Activated CD4-positive, alpha-beta T cell treated with anti-CD3 and anti-CD28 coated beads, Interleukin-2, amount 10 ng/mL, durations not matched to agents 7 days and 5 days (primary cell): ENCODE results near the gene OR7D2. TPM values are rescaled to one million over a fixed set of nuclear protein-coding genes. Genes with fewer than 3 reads are reported as not detected.
"Not testable (repeated sequence)": the region's sequence is repeated elsewhere in the genome, so short reads cannot be mapped to it uniquely, and the experiment has no call there.

ENCODE experiments used
- CTCF ChIA-PET: fragments of 350-600 bp; sonication (Branson Sonifier 250); formaldehyde crosslinking; loops from one replicate; lab custom pipeline; 2021; ENCODE audit warnings: antibody characterized with exemption; lab: Charles Lee
- POLR2A ChIA-PET: fragments of 350-600 bp; sonication (Branson Sonifier 250); formaldehyde crosslinking; loops from one replicate; lab custom pipeline; 2021; ENCODE audit warnings: antibody characterized with exemption; lab: Charles Lee
- DNase-seq: peaks from one replicate; pipeline ENCODE4 v3.0.0-alpha.2; 2020
- H3K27ac Mint-ChIP-seq: one replicate; pipeline ENCODE4 v1.8.0; 2021; ENCODE audit warnings: mild to moderate bottlenecking, moderate library complexity, mixed read lengths
- H3K27me3 Mint-ChIP-seq: one replicate; pipeline ENCODE4 v1.8.0; 2021; ENCODE audit warnings: mixed read lengths
- H3K36me3 Mint-ChIP-seq: one replicate; pipeline ENCODE4 v1.8.0; 2021; ENCODE audit warnings: low read depth, mixed read lengths
- H3K4me1 Mint-ChIP-seq: one replicate; pipeline ENCODE4 v1.8.0; 2021; ENCODE audit warnings: mixed read lengths
- H3K4me3 Mint-ChIP-seq: one replicate; pipeline ENCODE4 v1.8.0; 2021; ENCODE audit warnings: mild to moderate bottlenecking, moderate library complexity, mixed read lengths
- H3K9me3 Mint-ChIP-seq: one replicate; pipeline ENCODE4 v1.8.0; 2021; ENCODE audit warnings: mixed read lengths
- total RNA-seq, 2 experiments: library from RNA; stranded (reverse); gene quantifications; one replicate each; pipeline ENCODE4 v1.2.3, GENCODE V29; 2021

Gene OR7D2
- total RNA-seq, 2 experiments from 2014 or later, result not detected

DNA sequence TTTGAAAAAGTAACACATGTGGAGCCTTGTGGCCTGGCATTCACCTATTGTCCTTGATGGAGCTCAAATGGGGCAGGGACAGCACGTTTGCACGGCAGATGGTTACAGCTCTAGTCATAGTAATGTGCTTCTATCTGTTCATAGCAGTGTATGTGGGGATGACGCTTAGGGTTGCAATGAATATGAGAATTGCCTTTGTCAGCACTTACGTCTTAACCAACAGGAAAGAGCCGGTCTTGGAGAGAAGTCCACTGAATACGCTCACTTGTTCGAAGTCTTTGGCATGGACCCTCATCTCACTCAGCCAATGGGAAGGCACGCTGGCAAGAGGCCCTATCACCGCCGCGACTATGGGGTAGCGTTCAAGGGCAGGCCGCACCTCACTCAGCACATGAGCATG lies 18.9 kb upstream of the OR7D2 start:
- Mint-ChIP-seq H3K27me3 (no peaks in the 10 kb centered on the region), H3K36me3 (peaks cover 97% of the 10 kb centered on the region), H3K27ac (no peak overlapping the region), H3K4me3 (no peak overlapping the region), H3K4me1 (peaks cover 5% of the 10 kb centered on the region), H3K9me3 (peaks cover 64% of the 10 kb centered on the region)
- no peak for DNase-seq
- CTCF ChIA-PET, result no interaction called here
- POLR2A ChIA-PET, result no interaction called here

DNA sequence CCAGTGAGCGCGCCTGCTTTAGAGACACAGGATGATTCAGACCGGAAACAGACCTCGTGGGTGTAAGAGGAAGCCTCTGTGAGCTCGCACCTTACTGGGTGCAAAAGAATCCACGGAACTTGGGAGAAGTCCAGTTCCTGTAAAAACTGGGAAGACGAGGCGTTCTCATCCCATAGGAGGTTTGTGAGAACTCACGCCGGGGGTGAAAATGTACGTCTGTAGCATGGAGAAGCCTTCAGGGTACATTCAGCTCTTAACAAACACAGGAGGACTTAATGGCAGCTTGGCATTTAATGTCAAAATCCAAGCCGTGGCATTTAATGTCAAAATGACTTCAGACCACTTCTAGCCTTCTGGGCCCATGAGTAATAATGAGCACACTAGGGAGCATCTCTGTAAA lies 17.4 kb upstream of the OR7D2 start:
- H3K4me1 Mint-ChIP-seq, result no peaks in the 10 kb centered on the region
- no peaks in the 10 kb centered on the region for H3K27me3 Mint-ChIP-seq
- H3K4me3 Mint-ChIP-seq, result no peak overlapping the region
- CTCF ChIA-PET, result interaction anchor here (0.9 kb wide), 1 partner anchor 19 kb away, joined by 3 read pairs; no protein-coding TSS in a partner anchor
- POLR2A ChIA-PET, result no interaction called here
- no peak for DNase-seq
- no peak overlapping the region for H3K27ac Mint-ChIP-seq
- peaks cover 97% of the 10 kb centered on the region for H3K36me3 Mint-ChIP-seq
- peaks cover 57% of the 10 kb centered on the region for H3K9me3 Mint-ChIP-seq

DNA sequence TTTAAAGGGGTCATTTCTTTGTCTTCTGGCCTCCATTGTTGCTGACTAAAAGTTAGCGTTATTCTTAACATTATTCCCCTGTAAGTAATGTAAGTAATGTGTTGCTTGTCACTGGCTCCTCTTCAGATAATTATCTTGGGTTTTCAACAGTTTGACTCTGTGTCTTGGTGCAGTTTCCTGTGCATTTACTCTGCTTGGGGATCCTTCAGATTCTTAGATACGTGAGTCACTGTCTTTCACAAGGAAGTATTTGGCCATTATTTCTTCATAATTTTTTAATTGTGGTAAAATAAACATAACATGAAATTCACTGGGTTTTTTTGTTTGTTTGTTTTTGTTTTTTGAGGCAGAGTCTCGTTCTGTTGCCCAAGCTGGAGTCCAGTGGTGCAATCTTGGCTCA lies 13.5 kb upstream of the OR7D2 start:
- Mint-ChIP-seq H3K36me3 (peaks cover 79% of the 10 kb centered on the region), H3K4me3 (no peak overlapping the region), H3K9me3 (peaks cover 53% of the 10 kb centered on the region), H3K4me1 (no peaks in the 10 kb centered on the region), H3K27ac (no peak overlapping the region), H3K27me3 (no peaks in the 10 kb centered on the region)
- ChIA-PET POLR2A (no interaction called here), CTCF (no interaction called here)
- no peak for DNase-seq

DNA sequence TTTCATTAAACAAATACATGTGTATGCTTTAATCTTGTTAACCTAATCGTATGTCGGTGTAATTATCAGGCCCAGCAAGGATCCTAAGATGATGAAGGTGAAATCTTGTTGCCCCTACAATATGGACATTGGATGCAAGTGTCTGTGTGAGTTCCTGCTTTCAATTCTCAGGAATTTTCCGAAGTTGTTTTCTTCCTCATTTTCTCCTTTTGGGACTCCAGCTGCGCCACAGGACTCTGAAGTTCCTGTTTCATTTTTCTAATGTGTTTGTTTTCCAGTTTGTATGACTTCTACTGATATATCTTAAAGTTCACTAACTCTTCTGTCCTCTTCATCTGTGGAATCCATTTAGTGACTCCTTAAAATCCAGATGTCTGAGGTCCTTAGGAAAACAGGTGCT lies 11.9 kb upstream of the OR7D2 start:
- POLR2A ChIA-PET, result no interaction called here
- DNase-seq, result no peak
- Mint-ChIP-seq H3K36me3 (peaks cover 63% of the 10 kb centered on the region), H3K27me3 (no peaks in the 10 kb centered on the region), H3K27ac (no peak overlapping the region), H3K4me1 (no peaks in the 10 kb centered on the region), H3K4me3 (no peak overlapping the region), H3K9me3 (peaks cover 46% of the 10 kb centered on the region)
- CTCF ChIA-PET, result no interaction called here

DNA sequence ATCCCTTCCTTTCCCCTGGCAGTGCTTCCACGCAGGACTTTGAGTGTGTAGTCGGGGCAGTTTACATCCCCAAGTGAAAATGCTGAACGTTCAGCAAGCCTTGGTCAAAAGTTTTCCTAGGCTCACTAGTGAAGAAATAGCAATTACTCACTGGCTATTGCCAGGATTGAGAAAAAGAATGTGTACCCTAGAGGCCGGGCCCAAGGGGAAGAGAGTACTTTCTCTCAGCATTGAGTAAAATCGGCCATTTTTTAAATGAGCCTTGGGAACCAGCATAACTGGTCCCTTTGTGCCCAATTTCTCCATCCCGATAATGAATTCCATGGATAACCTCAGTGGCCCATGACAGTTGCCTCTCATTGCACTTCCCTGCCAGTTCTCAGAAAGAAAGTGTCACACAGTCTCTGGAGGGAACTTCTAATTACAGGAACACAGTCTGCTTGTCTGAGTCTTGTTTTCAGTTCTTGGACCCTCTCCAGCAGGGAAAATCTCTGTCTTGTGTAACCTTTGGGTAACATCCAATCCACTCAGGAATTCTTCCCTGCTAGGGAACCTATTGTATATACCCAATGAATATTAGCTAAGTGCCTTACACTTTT lies 7.3 kb upstream of the OR7D2 start:
- no peaks in the 10 kb centered on the region for H3K27me3 Mint-ChIP-seq
- no peak overlapping the region for H3K27ac Mint-ChIP-seq
- no peak for DNase-seq
- peaks cover 19% of the 10 kb centered on the region for H3K36me3 Mint-ChIP-seq
- POLR2A ChIA-PET, result no interaction called here
- no peak overlapping the region for H3K4me3 Mint-ChIP-seq
- H3K4me1 Mint-ChIP-seq, result no peaks in the 10 kb centered on the region
- peaks cover 24% of the 10 kb centered on the region for H3K9me3 Mint-ChIP-seq
- CTCF ChIA-PET, result no interaction called here

DNA sequence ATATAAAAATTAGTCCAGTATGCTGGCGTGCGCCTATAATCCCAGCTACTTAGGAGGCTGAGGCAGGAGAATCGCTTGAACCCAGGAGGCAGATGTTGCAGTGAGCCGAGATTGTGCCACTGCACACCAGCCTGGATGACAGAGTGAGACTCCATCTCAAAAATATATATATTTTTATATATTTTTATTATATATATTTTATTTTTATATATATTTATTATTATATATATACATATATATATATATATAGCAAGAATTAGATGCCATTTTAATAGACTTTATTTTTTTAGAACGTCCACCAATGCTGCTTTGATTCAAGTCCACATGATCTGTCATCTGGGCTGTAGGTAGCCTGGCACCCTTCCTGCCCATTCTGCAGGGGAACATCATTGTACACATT lies 3.5 kb upstream of the OR7D2 start:
- H3K9me3 Mint-ChIP-seq, result peaks cover 19% of the 10 kb centered on the region
- ChIA-PET POLR2A (no interaction called here), CTCF (no interaction called here)
- no peak overlapping the region for H3K4me3 Mint-ChIP-seq
- DNase-seq, result no peak
- H3K27ac Mint-ChIP-seq, result no peak overlapping the region
- H3K36me3 Mint-ChIP-seq, result no peaks in the 10 kb centered on the region
- H3K27me3 Mint-ChIP-seq, result no peaks in the 10 kb centered on the region
- H3K4me1 Mint-ChIP-seq, result no peaks in the 10 kb centered on the region

DNA sequence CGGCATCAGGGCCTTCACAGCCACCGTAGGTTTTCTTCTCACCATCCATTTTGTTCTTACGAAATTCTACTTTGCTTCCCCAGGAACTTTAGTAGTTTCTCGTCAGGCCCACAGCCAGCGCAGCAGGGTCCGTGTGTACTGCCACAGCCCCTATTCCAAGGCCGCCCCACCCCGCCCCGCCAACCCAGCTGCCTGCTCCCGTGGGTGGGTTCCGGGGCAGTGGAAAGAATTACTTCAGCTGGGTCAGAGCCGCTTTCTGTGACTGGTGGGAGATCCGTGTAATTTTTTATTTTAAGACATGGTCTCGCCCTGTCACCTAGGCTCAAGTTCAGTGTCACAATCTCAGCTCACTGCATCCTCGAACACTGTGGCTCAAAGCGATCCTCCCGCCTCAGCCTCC lies 4.2 kb downstream of the OR7D2 start:
- CTCF ChIA-PET, result no interaction called here
- POLR2A ChIA-PET, result no interaction called here

DNA sequence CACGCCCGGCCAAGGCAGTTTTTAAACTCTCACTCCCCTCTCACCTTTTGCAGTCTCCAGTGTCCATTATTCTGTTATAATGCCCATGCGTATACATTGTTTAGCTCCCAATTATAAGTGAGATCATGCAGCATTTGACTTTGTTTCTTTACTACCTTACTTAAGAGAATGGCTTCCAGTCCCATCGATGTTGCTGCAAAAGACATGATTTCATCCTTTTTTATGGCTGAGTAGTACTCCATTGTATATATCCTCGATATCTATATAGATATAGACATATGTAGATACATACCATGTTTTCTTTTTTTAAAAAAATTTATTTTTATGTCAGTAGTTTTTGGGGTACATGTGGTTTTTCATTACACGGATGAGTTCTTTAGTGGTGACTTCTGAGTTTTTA lies 8.4 kb downstream of the OR7D2 start:
- no peak for DNase-seq
- ChIA-PET CTCF (no interaction called here), POLR2A (no interaction called here)
- Mint-ChIP-seq H3K9me3 (peaks cover 20% of the 10 kb centered on the region), H3K27ac (no peak overlapping the region), H3K4me3 (no peak overlapping the region), H3K27me3 (no peaks in the 10 kb centered on the region), H3K4me1 (no peaks in the 10 kb centered on the region), H3K36me3 (no peaks in the 10 kb centered on the region)

More for the DNA sequence above, 4.2 kb downstream of the OR7D2 start:
- no peak overlapping the region for H3K4me3 Mint-ChIP-seq
- H3K36me3 Mint-ChIP-seq, result no peaks in the 10 kb centered on the region
- no peaks in the 10 kb centered on the region for H3K27me3 Mint-ChIP-seq
- no peaks in the 10 kb centered on the region for H3K4me1 Mint-ChIP-seq
- H3K9me3 Mint-ChIP-seq, result peaks cover 8% of the 10 kb centered on the region
- DNase-seq, result no peak
- H3K27ac Mint-ChIP-seq, result no peak overlapping the region

DNA sequence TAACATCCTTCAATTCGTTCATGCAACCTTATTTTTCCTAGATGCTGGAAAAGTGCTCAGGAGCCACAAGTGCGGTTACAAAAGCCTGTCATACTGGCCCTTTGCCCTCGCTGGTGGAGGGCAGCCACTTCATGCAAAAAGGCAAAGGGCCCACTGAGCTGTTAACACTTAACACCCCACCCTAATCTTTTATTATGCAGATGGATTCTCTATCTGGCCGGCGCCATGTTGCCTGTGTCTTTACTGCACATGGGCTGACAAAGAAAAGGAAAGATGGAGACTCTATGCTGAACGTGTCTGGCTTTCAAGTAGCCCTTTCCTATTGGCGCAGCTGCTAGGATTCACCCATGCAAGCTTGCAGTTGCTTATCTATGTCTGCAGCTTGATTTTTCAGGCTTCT lies 10.8 kb downstream of the OR7D2 start:
- DNase-seq, result no peak
- ChIA-PET CTCF (no interaction called here), POLR2A (no interaction called here)
- peaks cover 20% of the 10 kb centered on the region for H3K9me3 Mint-ChIP-seq
- no peaks in the 10 kb centered on the region for H3K36me3 Mint-ChIP-seq
- H3K4me1 Mint-ChIP-seq, result no peaks in the 10 kb centered on the region
- no peak overlapping the region for H3K4me3 Mint-ChIP-seq
- H3K27ac Mint-ChIP-seq, result no peak overlapping the region
- no peaks in the 10 kb centered on the region for H3K27me3 Mint-ChIP-seq

DNA sequence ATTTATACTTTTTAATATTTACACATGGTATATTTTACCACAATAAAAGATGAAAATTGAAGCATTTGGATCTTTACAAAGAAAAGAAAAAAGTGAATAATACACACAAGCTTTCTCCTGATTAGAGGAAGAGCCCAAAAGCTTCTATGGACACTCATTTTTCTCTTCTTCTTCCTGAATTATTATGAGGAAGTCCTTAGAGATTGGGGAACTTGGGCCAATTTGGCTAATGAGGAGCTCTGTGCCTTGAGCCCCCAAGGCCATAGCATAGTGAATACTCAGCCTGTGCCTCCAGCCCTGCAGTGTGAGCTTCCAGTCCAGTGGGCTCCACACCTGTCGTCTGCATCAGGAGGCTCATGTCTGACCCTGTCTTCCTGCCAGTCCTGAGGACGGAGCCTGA lies 19.3 kb downstream of the OR7D2 start:
- CTCF ChIA-PET, H3K4me3 Mint-ChIP-seq, H3K27ac Mint-ChIP-seq, H3K9me3 Mint-ChIP-seq, H3K4me1 Mint-ChIP-seq, H3K36me3 Mint-ChIP-seq, DNase-seq, POLR2A ChIA-PET, H3K27me3 Mint-ChIP-seq: not testable (repeated sequence)

DNA sequence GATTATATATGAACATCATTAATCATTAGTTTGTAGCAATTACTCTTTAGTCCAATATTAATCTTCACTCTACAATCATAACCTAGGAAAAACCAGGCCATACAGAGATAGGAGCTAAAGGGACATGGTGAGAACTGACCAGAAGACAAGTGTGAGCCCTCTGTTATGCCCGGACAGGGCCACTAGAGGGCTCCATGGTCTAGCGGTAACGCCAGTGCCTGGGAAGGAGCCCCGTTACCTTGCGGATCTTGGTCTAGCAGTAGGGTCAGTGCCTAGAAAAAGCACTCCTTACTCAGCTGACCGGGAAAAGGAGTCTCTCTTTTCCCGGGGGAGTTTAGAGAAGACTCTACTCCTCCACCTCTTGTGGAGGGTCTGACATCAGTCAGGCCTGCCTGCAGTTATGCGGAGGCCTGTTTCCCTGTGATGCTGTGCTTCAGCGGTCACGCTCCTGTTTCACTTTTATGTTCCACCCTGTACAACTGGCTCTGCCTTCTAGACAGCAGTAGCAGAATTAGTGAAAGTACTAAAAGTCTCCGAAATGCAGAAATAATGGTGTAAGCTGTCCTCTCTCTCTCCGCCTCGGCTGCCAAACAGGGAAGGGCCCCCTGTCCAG lies 26.8 kb downstream of the OR7D2 start:
- H3K9me3 Mint-ChIP-seq, result no peaks in the 10 kb centered on the region
- peaks cover 6% of the 10 kb centered on the region for H3K4me1 Mint-ChIP-seq
- CTCF ChIA-PET, result interaction anchor here (1.0 kb wide), 2 partner anchors 10 to 229 kb away, joined by 3 to 4 read pairs; partner anchors contain the start of gene ZNF266
- H3K27ac Mint-ChIP-seq, result no peak overlapping the region
- POLR2A ChIA-PET, result no interaction called here
- DNase-seq, result peak; percentile 68
- peaks cover 5% of the 10 kb centered on the region for H3K27me3 Mint-ChIP-seq
- peak overlapping the region; percentile 34 for H3K4me3 Mint-ChIP-seq
- no peaks in the 10 kb centered on the region for H3K36me3 Mint-ChIP-seq

DNA sequence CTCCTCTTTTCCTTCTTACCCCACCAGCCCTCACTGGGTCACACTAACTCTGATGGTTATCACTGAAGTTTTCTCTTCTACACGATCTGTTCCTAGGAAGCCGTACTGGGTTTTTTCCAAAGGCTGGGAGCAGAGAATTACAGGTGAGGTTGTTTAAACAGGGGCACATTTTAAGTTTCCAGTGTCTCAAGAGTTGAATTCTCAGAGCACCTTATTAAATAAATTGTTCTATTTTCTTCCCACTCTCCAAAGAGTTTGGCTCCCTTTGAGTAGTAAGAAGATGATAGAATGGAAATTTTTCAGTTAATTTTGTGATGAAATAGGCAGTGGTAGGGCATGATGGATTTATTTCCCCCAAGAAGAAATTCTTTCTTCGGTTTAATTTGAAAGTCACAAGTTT lies 40.7 kb downstream of the OR7D2 start, which contains the start of gene OR7D4:
OR7D4 (minus strand) TSS at position 101 of the 400 bp plus-strand sequence. CDS start 4,752 bp downstream, outside the sequence.
- no peak for DNase-seq
- Mint-ChIP-seq H3K27me3 (no peaks in the 10 kb centered on the region), H3K9me3 (peaks cover 10% of the 10 kb centered on the region), H3K4me3 (no peak within 1 kb of the TSS), H3K4me1 (no peaks in the 10 kb centered on the region), H3K36me3 (no peaks in the 10 kb centered on the region), H3K27ac (no peak within 1 kb of the TSS)
- ChIA-PET POLR2A (no interaction called here), CTCF (no interaction called here)
